KG1 (cell line): ENCODE data around the gene ABCB9.
"Not testable (repeated sequence)": the region's sequence is repeated elsewhere in the genome, so short reads cannot be mapped to it uniquely, and the experiment has no call there.

Experiments
- DNase-seq: peaks from one replicate; lab custom pipeline; 2025; lab: John Stamatoyannopoulos, UW

Gene ABCB9

DNA sequence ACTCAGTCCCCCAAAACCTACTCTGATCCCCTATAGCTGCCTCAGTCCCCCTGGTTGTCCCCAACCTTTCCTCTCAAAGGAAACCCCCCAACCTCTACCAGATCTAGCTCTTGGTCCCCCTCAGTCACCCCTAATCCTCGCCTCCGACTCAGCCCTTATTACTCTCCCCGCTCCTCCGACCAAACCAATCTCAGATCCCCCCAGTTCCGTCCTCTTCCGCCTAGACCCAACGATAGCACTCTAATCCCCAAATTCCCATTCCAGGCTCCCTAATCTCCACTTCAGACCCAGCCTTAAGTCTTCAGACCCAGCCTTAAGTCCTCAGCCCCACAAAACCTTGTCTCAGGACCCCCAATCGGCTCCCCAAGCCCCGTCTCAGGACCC is 71.0 kb downstream of the ABCB9 start:
- DNase-seq: no peak

DNA sequence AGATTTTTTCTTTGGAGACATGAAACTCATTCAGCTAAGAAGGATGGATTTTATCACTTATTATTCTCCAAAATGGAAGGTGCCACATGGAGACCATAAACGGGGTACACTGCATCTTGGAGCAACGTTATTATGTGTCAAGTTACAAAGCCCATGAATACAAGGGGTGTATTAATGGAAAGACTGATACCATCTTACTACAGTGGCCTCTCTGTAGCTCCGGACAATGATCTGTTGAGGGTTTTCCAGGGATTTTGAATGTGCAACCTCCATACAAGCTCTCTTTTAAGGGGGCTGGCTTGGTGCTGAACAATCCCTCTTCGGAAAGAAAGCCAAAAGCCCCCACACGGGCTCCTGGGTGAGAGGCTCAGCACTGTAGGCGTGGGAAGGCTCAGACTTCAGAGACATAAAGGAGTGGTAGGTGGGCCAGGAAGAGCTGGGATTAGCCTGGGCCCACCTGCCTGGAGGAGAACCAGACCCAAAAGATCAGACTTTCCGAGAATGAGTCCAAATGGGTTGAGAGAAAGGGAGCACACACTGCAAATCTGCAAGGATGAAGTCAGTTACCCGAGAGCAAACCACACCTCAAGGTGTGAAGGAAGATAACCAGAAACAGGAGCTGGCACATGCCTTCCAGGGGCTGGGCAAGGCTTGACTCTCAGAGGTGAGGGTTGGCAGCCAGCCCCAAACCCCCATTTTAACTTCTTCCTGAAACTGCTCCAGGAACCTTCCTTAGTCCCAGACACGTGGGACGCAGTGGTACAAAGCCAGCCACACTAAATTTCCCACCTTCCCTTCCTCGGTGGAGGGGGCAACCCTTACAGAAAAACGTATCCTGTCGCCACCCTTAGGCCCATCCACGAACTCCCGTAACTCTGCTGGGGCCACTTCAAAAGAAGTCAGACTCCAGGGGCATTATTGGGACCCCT is 71.8 kb downstream of the ABCB9 start:
- DNase-seq: no peak

DNA sequence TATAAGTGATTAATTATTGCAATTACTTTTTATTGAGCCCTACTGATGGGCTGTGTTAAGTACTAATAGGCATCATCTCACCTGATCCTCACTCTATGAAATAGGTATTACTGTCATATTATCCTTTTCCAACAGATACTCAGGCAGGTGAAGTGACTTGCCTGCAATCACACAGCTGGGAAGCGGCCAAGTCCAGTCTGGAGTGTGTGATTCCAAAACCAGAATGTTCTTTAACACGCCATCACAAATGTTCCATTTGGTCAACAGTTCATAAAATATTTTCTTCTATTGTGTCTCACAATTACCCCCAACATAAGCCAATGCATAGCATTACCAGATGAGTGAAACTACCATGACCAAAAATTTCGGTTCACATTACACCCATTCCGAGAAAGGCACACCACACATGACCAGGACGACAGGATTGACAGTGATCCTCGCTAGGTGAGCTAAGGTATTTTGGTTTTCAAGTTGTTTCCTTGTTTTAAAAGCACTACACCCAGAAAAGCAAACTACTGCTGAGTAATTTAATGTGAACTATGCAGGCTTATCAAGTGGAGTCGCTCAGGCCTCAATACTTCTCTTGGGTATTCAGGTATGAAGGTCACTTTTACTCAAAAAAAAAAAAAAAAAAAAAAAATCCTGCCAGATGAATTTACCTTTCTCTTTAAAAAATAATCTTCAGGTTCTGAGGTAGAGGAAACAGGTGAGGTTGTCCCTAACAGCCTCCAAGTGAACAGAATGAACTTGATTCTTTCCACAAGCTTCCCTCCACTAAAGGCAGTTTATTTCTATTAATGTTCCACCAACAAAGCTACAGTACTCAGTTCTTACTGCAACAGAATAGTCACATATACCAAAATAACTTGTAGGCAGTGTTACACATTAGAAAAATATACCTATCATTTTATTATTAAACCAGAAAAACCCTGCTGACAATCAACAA is 72.8 kb downstream of the ABCB9 start:
- no peak for DNase-seq

- not testable (repeated sequence) for DNase-seq
Measured at GRCh38 chr12:122892724-122893123, 73.5 kb downstream of the ABCB9 start.

DNA sequence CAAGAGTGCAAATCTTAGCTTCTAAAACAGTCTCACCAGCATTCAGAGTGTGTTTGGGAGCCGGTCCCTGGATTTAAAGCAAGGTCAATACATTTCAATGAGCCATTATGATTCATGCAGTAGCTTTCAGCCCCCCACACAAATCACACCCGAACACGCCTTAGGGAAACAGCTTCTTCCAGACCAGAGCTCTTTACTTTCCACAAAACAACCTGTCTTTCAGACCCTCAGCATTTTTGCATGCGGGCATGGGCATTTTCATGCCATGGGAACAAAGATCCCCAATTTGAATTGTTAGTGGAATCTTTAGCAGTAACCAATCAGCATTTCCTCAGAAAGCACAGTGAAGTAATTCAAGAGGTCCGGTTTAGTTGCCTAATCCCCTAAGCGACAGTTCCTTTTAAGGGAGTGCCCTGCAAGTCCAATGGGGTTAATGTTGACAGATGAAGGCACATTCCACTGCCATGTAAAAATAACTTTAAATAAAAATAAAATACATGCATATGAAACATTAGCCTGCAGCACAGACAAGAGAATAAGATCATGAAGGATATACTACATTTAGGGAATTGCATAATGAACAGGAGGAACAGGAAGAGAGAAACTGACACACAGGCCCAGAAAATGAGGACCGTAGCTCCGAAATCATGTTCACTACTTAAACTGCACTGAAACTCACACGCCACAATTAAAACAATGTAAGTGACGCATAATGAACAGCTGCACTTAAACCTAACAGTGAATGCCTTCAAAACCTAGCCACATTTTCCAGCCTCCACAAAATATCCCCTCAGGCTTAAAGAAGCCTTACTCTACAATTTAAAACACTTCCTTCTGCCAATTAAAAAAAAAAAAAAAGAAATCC is 74.4 kb downstream of the ABCB9 start:
- no peak for DNase-seq

- no peak for DNase-seq
Measured at GRCh38 chr12:122889761-122890520, 76.3 kb downstream of the ABCB9 start.

GRCh38 chr12:122888232-122888752 is 78.0 kb downstream of the ABCB9 start:
- peak; percentile 50 for DNase-seq

DNA sequence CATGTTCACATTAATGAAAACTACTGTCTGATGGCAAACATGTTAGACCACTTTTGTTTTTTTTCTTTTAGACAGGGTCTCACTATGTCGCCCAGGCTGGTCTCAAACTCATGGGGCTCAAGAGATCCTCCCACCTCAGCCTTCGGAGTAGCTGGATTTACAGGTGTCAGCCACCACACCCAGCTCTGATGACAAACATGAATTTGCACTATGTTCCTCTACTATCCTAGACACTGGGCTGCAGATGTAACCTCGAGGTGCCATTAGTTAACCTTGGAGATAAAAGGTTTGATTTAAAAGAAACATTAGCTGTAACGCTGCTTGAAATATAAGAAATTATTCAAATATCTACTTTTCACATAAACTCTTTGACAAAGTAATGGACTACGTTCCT is 78.4 kb downstream of the ABCB9 start:
- no peak for DNase-seq

GRCh38 chr12:122886851-122887818 is 79.1 kb downstream of the ABCB9 start:
- no peak for DNase-seq

GRCh38 chr12:122886161-122886560 is 80.1 kb downstream of the ABCB9 start:
- no peak for DNase-seq

GRCh38 chr12:122884860-122885259 is 81.4 kb downstream of the ABCB9 start:
- DNase-seq: no peak

DNA sequence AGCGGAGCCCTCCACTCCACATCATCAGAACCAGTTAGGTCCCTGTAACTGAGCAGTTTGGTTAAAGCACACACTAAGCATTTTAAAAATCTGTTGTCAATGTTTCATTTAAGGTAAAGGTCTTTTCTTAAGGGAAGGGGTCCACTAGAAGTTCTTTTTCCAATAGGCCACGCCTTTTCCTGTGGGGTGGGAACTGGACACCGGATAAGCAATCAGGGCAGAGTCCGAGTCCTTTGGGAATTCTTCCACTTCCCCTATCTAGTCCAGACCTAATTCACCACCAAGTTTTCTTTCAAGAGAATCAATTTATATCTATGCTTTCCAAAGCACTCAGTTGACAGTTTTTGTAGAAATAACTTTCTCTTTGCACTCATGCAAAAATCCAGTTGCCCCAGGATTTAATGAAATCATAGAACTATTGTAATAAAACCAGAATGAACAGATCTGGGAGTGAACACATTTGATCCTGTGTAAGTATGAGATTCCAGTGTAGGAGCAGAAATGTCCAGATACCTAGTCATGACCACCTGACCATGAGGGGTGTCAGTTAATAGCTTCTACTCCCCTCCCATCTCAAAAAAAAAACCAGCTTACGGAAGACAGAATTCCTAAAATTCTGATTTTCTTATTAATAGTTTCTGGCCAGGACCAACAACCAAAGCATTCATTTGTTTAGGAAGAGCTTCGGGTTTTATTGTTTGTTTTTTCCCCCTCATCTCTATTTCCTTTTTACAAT is 82.0 kb downstream of the ABCB9 start:
- no peak for DNase-seq

- peak; percentile 52 for DNase-seq
Measured at GRCh38 chr12:122882908-122883558, 83.2 kb downstream of the ABCB9 start.

DNA sequence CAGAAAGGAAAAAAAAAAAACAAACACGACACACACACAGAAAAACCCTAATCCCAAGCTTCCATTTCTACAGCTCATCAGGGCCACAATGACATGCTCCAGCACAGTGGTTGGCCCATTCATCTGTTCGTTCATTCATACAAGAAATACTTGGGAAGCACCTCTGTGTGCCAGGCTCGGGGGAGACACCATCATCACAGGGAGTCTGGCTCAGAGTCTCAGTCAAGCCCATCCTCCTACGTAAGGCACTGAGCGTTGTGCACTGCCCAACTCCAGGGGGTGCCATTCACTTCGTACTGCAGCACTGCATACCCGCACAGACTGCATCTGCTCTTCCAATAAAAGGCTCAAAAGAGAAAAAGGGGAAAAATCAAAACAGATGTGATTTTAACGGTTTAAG is 85.6 kb downstream of the ABCB9 start:
- no peak for DNase-seq

- no peak for DNase-seq
Measured at GRCh38 chr12:122880155-122880667, 86.1 kb downstream of the ABCB9 start.
